GM06990 (cell line): Measurements from ENCODE around the gene PPM1B.

Experiments used
- DNase-seq: peaks from one replicate; pipeline ENCODE4 v3.0.0-alpha.2; 2011; ENCODE audit not compliant: insufficient read length; ENCODE audit errors: extremely low read depth
- H3K27me3 ChIP-seq: replicated peaks from 2 replicates; pipeline ENCODE4 v1.6.0; 2011; ENCODE audit warnings: low read length; ENCODE audit not compliant: control insufficient read depth, insufficient read depth
- H3K36me3 ChIP-seq: 2 replicates; pipeline ENCODE4 v1.5.1; 2011; ENCODE audit warnings: low read length; ENCODE audit not compliant: control insufficient read depth, insufficient read depth
- H3K4me3 ChIP-seq: replicated peaks from 2 replicates; pipeline ENCODE4 v1.5.1; 2011; ENCODE audit warnings: low read depth, mild to moderate bottlenecking, control low read depth, low read length
- TF ChIP-seq, protein P1 (sequence below): IDR thresholded peaks from 2 replicates; pipeline ENCODE4 v1.5.1; 2011; ENCODE audit warnings: low read length, control low read depth, mild to moderate bottlenecking, inconsistent platforms; ENCODE audit not compliant: insufficient read depth, poor library complexity, severe bottlenecking

Gene PPM1B

DNA sequence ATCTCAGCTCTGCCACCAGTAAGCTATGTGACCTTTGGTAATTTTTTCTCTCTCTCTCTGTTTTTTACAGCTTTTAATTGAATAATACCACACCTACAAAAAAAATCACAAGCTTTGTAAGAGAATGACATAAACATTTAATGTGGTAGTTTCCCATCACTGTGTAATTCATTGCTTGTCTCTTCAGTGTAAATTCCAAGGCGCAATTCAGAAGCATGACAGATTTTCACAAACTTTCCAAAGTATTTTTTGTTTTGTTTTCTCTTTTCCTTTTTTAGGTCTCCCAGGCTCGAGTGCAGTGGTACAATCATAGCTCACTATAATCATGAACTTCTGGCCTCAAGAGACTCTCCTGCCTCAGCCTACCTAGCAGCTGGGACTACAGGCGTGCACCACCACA is 25.0 kb upstream of the PPM1B start:
- Histone ChIP-seq H3K27me3 (no peaks in the 10 kb centered on the region), H3K36me3 (no peaks in the 10 kb centered on the region), H3K4me3 (no peak overlapping the region)
- no peak for DNase-seq
- TF ChIP-seq, protein P1, sequence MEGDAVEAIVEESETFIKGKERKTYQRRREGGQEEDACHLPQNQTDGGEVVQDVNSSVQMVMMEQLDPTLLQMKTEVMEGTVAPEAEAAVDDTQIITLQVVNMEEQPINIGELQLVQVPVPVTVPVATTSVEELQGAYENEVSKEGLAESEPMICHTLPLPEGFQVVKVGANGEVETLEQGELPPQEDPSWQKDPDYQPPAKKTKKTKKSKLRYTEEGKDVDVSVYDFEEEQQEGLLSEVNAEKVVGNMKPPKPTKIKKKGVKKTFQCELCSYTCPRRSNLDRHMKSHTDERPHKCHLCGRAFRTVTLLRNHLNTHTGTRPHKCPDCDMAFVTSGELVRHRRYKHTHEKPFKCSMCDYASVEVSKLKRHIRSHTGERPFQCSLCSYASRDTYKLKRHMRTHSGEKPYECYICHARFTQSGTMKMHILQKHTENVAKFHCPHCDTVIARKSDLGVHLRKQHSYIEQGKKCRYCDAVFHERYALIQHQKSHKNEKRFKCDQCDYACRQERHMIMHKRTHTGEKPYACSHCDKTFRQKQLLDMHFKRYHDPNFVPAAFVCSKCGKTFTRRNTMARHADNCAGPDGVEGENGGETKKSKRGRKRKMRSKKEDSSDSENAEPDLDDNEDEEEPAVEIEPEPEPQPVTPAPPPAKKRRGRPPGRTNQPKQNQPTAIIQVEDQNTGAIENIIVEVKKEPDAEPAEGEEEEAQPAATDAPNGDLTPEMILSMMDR = no peak

- no peak for DNase-seq
- Histone ChIP-seq H3K27me3 (no peaks in the 10 kb centered on the region; the same call in 1 of the 2 replicates), H3K4me3 (no peak overlapping the region), H3K36me3 (no peaks in the 10 kb centered on the region)
- TF ChIP-seq, protein P1 = no peak
Measured at GRCh38 chr2:44148999-44149398, 19.7 kb upstream of the PPM1B start.

DNA sequence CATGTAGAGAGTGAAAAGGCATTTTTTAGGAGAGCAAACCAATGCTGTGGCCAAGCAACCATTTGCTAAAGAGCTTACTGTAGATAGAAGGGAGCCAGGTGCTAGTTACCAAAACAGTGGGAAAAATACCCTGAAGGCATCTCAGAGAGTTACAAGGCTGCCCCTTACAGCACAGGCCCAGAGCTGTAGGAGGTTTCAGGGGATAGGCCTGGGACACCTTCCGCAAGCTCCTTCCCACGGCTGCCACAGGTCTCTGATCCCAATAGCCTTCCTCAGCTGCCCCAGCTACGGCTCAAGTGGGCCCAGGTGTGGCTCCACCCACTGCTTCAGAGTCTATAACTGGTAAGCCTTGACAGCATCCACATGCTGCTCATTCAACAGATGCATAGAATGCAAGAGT is 18.2 kb upstream of the PPM1B start:
- Histone ChIP-seq H3K36me3 (no peaks in the 10 kb centered on the region), H3K4me3 (no peak overlapping the region), H3K27me3 (no peaks in the 10 kb centered on the region; the same call in 1 of the 2 replicates)
- TF ChIP-seq, protein P1 = no peak
- DNase-seq = no peak

GRCh38 chr2:44152865-44153669 is 15.6 kb upstream of the PPM1B start:
- no peak for DNase-seq
- no peak overlapping the region for H3K4me3 ChIP-seq
- H3K27me3 ChIP-seq = no peaks in the 10 kb centered on the region; the same call in 1 of the 2 replicates
- TF ChIP-seq, protein P1 = no peak
- H3K36me3 ChIP-seq = no peaks in the 10 kb centered on the region

GRCh38 chr2:44155666-44156446 is 12.8 kb upstream of the PPM1B start:
- H3K4me3 ChIP-seq = no peak overlapping the region
- H3K27me3 ChIP-seq = no peaks in the 10 kb centered on the region
- TF ChIP-seq, protein P1 = no peak
- H3K36me3 ChIP-seq = no peaks in the 10 kb centered on the region
- no peak for DNase-seq
